CD4-positive, alpha-beta T cell treated with Interleukin-4 for 1 hour (primary cell): Measurements from ENCODE around the gene CHCHD3.

Experiments used
- DNase-seq, 2 donors: peaks; one replicate each; pipeline ENCODE4 v3.0.0-alpha.2; 2020 to 2022

The CHCHD3 gene

GRCh38 chr7:132760866-132761265, 321.0 kb downstream of the CHCHD3 start:
- DNase-seq: no peak

GRCh38 chr7:132760244-132760623, 321.7 kb downstream of the CHCHD3 start:
- no peak for DNase-seq

GRCh38 chr7:132759482-132760243, 322.2 kb downstream of the CHCHD3 start:
- no peak for DNase-seq

- no peak for DNase-seq
Measured at GRCh38 chr7:132758986-132759385, 322.9 kb downstream of the CHCHD3 start.

GRCh38 chr7:132757783-132758182, 324.1 kb downstream of the CHCHD3 start:
- no peak for DNase-seq

- no peak for DNase-seq
Measured at GRCh38 chr7:132756484-132756990, 325.4 kb downstream of the CHCHD3 start.

- no peak for DNase-seq
Measured at GRCh38 chr7:132755538-132756483, 326.1 kb downstream of the CHCHD3 start.

GRCh38 chr7:132752431-132752830, 329.5 kb downstream of the CHCHD3 start:
- DNase-seq: no peak

- no peak for DNase-seq
Measured at GRCh38 chr7:132751244-132751647, 330.6 kb downstream of the CHCHD3 start.

GRCh38 chr7:132750530-132751217, 331.2 kb downstream of the CHCHD3 start:
- no peak for DNase-seq

- DNase-seq: no peak
Measured at GRCh38 chr7:132750096-132750495, 331.8 kb downstream of the CHCHD3 start.

GRCh38 chr7:132745510-132745909, 336.4 kb downstream of the CHCHD3 start:
- DNase-seq: no peak

GRCh38 chr7:132743974-132744373, 337.9 kb downstream of the CHCHD3 start:
- no peak for DNase-seq

- DNase-seq: no peak
Measured at GRCh38 chr7:132742189-132742612, 339.7 kb downstream of the CHCHD3 start.

- DNase-seq: no peak
Measured at GRCh38 chr7:132740176-132740575, 341.7 kb downstream of the CHCHD3 start.

GRCh38 chr7:132739271-132739955, 342.5 kb downstream of the CHCHD3 start:
- DNase-seq: no peak

- no peak for DNase-seq
Measured at GRCh38 chr7:132738254-132738653, 343.6 kb downstream of the CHCHD3 start.

GRCh38 chr7:132735476-132735875, 346.4 kb downstream of the CHCHD3 start:
- DNase-seq: no peak
